ENCODE data around the gene EEFSEC.

DNA sequence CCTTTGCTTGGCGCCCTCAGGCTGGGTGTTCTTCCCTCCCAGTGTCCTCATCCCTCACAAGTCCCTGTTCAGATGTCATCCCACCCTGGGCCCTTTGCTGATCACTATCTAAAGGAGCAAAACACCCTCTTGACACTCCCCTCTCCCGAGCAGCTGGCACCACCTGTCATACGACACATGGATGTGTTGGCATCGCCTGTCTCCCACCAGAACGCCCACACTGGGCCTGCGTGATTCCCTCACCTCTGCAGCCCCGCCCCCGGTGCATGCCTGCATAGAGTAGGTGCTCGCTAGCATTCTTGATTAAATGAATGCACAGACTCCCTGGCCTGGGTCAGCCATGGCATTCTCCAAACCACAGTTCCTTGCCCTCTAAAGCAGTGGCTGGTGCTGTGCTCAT, 237.6 kb downstream of the EEFSEC start:
- TF ChIP-seq CTCF (IDR thresholded peaks at IDR 0.05; ENCODE audit: low read length), result no peak
- no peak for TF ChIP-seq EZH2 (optimal IDR thresholded peaks at IDR 0.05; ENCODE audit: low read depth, low read length)

Measured in MM.1S (cell line).